Thyroid gland (tissue), 4 donors: ENCODE results near the gene LIF. TPM values are rescaled to one million over a fixed set of nuclear protein-coding genes. Genes with fewer than 3 reads are reported as not detected.

Experiments
- DNase-seq, 2 donors: peaks; one replicate each; pipeline ENCODE4 v3.0.0-alpha.2; 2019
- H3K27ac ChIP-seq, 3 donors: fragments of 200-600 bp; sonication (generic); 1 replicate in 2 of 3; 2 replicates in 1 of 3; pipeline ENCODE4 v1.5.1; 2016 to 2019; ENCODE audit warnings: mild to moderate bottlenecking in 1 of 3, moderate library complexity in 1 of 3
- H3K27me3 ChIP-seq: fragments of 200-600 bp; sonication (generic); one replicate; pipeline ENCODE4 v1.5.1; 2019
- H3K36me3 ChIP-seq, 2 donors: fragments of 200-600 bp; sonication (generic); one replicate each; pipeline ENCODE4 v1.5.1; 2016 to 2019
- H3K4me1 ChIP-seq, 2 donors: fragments of 200-600 bp; sonication (generic); one replicate each; pipeline ENCODE4 v1.5.1; 2017 to 2019
- H3K4me3 ChIP-seq, 3 donors: fragments of 200-600 bp; sonication (generic); replicated peaks in 1 of 3; 1 replicate in 2 of 3; 2 replicates in 1 of 3; pipeline ENCODE4 v1.5.1; 2016; ENCODE audit warnings: mild to moderate bottlenecking in 1 of 3
- H3K9me3 ChIP-seq: fragments of 200-600 bp; sonication (generic); one replicate; pipeline ENCODE4 v1.5.1; 2017
- POLR2A ChIP-seq, 2 donors: fragments of 450-650 bp; IDR thresholded peaks; one replicate each; pipeline ENCODE4 v1.6.1; 2017; ENCODE audit warnings: antibody characterized with exemption in 2 of 2, mild to moderate bottlenecking in 2 of 2, moderate library complexity in 1 of 2
- WGBS, 2 donors: methylation state at CpG; one replicate each; pipeline ENCODE4 v1.1.5; 2017; 5-methylcytosine and 5-hydroxymethylcytosine counted together
- intact Hi-C: fragments of 100-400 bp; cut with DNase I; formaldehyde crosslinking; loops from one replicate; pipeline ENCODE4 v1.15.1; 2023
- total RNA-seq, 4 donors: library from RNA; depleted of rRNA; stranded (reverse); fragments of >200 nt; gene quantifications; one replicate each; pipeline ENCODE4 v1.2.3, GENCODE V29; 2016
- TF ChIP-seq, protein P1 (sequence below), 6 experiments: fragments of 200-600 bp in 3 of 6; fragments of 450-650 bp in 3 of 6; sonication (generic) in 3 of 6; IDR thresholded peaks; one replicate each; pipeline ENCODE4 v1.5.1; 2016 to 2019; ENCODE audit warnings: antibody characterized with exemption in 6 of 6, mild to moderate bottlenecking in 2 of 6, inconsistent platforms in 1 of 6, moderate library complexity in 1 of 6

The LIF gene
- total RNA-seq, 4 donors from 2014 or later: 0.89 to 2.6 (median 2.2) TPM

DNA sequence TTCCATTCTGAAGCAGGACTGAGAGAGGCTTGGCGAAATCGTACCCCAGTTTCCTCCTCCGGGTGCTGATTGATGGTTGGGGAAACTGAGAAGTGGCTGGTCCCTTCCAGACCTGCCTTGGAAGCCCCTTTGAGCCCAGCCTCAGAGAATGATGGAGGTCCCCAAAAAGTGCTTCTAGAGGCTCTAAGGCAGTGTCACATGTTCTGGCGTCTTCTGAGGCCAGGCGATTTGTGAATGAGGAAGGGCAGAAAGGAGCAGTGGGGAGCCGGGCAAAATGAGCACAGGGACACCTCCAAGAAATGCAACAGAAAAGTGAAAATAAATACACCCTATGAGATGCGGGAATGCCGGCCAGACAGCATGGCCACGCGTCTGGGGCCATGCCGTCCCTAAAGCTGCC lies 1.0 kb upstream of the LIF start:
- peaks cover 15 to 31% of the 10 kb centered on the region in 2 donors for H3K4me1 ChIP-seq
- WGBS, 2 donors: 89 to 95% methylated on average over 11 of the region's 11 CpGs
- DNase-seq: no peak
- no peaks in the 10 kb centered on the region for H3K36me3 ChIP-seq
- no peaks in the 10 kb centered on the region for H3K9me3 ChIP-seq
- intact Hi-C loops: no loop called here
- no peak for TF ChIP-seq POLR2A (IDR thresholded peaks at IDR 0.05)
- TF ChIP-seq, protein P1, sequence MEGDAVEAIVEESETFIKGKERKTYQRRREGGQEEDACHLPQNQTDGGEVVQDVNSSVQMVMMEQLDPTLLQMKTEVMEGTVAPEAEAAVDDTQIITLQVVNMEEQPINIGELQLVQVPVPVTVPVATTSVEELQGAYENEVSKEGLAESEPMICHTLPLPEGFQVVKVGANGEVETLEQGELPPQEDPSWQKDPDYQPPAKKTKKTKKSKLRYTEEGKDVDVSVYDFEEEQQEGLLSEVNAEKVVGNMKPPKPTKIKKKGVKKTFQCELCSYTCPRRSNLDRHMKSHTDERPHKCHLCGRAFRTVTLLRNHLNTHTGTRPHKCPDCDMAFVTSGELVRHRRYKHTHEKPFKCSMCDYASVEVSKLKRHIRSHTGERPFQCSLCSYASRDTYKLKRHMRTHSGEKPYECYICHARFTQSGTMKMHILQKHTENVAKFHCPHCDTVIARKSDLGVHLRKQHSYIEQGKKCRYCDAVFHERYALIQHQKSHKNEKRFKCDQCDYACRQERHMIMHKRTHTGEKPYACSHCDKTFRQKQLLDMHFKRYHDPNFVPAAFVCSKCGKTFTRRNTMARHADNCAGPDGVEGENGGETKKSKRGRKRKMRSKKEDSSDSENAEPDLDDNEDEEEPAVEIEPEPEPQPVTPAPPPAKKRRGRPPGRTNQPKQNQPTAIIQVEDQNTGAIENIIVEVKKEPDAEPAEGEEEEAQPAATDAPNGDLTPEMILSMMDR (IDR thresholded peaks at IDR 0.05): no peak
- no peak overlapping the region for H3K4me3 ChIP-seq
- H3K27ac ChIP-seq: no peak overlapping the region
- no peaks in the 10 kb centered on the region for H3K27me3 ChIP-seq

DNA sequence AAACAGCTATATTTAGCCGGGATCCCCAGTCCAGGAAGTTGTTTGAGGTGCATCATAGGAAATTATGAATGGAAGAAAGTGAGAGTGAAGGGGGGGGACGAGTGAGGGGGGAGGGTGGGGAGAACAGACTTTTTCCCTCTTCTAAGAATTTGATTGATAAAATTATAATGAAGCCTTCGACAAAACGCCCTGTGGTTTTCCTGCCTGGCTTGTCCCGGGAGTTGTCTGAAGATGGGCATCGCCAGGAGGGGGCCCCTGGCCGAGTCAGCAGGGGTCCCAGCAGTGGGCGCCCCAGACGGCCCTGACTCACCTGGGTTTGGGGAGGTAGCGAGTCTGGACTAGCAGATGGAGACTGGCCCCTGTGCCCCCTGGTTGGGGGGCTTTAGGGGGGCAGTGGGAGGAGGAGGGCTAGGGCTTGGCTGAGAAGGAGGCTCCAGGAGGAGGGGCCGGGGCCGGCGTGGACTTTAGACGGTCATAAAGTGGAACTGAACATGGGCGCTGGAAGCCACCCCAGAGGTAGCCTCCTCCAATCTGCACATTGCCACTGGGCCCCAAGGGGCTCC lies 336 bp upstream of the LIF start:
- no peak for TF ChIP-seq POLR2A (IDR thresholded peaks at IDR 0.05)
- TF ChIP-seq, protein P1 (IDR thresholded peaks at IDR 0.05): no peak
- H3K4me3 ChIP-seq: peak overlapping the region in 1 of 3 donors; percentile 24
- DNase-seq: no peak
- H3K27me3 ChIP-seq: no peaks in the 10 kb centered on the region
- no peaks in the 10 kb centered on the region for H3K36me3 ChIP-seq
- H3K27ac ChIP-seq: no peak overlapping the region
- WGBS, 2 donors: 21 to 30% methylated on average over 15 of the region's 15 CpGs
- intact Hi-C loops: no loop called here
- no peaks in the 10 kb centered on the region for H3K9me3 ChIP-seq
- H3K4me1 ChIP-seq: peaks cover 15 to 29% of the 10 kb centered on the region in 2 donors

DNA sequence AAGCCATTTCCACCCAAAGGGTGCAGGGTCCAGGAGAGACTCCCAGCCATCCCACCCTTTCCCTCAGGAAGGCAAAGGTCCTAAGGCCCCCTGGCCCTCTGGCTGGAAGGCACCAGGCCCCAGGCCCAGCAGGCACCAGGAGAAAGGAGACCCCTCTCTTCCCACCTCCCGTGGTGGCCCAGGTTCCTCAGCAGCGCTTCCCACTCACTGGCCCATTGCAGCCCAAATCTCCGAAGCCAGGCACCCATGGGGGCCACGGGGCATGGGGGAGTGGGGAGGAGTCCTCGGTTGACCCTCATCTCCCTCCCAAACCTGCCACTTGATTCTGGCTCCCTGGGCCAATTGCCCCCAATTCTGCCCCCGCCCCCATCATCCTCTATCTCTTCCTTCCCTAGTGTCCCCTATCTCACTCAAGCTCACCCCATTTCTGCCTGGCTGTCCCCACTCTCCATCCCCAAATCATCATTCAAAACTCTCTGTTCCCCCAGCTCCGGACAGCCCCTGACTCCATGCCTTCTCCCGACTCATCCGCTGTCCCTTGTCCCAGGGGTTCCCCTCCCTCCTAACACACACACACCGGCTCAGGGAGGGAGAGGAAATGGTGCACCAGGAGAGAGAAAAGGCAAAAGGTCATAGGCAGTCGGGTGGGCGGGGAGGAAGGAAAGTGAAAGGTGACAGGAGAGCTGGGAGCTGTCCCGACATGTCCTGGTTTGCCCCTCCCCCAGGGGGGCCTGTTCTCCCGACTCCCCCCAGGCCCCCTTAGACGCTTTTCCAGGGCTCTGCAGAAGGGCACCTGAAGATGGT lies 1.2 kb downstream of the LIF start:
- peak overlapping the region in 2 of 3 donors; percentile 24 to 49 for H3K4me3 ChIP-seq
- no peaks in the 10 kb centered on the region for H3K9me3 ChIP-seq
- H3K27ac ChIP-seq: no peak overlapping the region
- peaks cover 11 to 21% of the 10 kb centered on the region in 2 donors for H3K4me1 ChIP-seq
- no peaks in the 10 kb centered on the region for H3K36me3 ChIP-seq
- no peaks in the 10 kb centered on the region for H3K27me3 ChIP-seq
- intact Hi-C loops: no loop called here
- TF ChIP-seq, protein P1 (IDR thresholded peaks at IDR 0.05): no peak
- TF ChIP-seq POLR2A (IDR thresholded peaks at IDR 0.05): no peak
- DNase-seq: peak in 1 of 2 donors; percentile 21
- WGBS, 2 donors: 54 to 55% methylated on average over 15 of the region's 15 CpGs

DNA sequence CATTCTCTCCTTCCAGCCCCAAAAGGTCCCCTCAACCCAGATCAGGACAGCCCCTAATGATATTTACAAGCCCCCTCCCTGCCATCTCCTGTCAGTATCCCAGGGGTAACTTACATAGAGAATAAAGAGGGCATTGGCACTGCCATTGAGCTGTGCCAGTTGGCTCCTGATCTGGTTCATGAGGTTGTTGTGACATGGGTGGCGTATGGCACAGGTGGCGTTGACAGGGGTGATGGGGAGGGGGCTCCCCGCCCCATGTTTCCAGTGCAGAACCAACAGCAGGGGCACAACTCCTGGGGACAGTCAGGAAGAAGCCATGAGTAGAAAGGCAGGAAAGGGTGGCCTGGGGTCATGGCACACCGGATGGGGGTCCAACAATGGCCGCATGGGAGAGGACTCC lies 1.9 kb downstream of the LIF start:
- intact Hi-C loops: no loop called here
- TF ChIP-seq POLR2A (IDR thresholded peaks at IDR 0.05): no peak
- TF ChIP-seq, protein P1 (IDR thresholded peaks at IDR 0.05): no peak
- H3K9me3 ChIP-seq: no peaks in the 10 kb centered on the region
- H3K36me3 ChIP-seq: no peaks in the 10 kb centered on the region
- no peak overlapping the region for H3K27ac ChIP-seq
- H3K4me1 ChIP-seq: peaks cover 6 to 22% of the 10 kb centered on the region in 2 donors
- H3K27me3 ChIP-seq: no peaks in the 10 kb centered on the region
- no peak overlapping the region for H3K4me3 ChIP-seq
- DNase-seq: no peak
- WGBS, 2 donors: 92 to 94% methylated on average over 5 of the region's 5 CpGs

DNA sequence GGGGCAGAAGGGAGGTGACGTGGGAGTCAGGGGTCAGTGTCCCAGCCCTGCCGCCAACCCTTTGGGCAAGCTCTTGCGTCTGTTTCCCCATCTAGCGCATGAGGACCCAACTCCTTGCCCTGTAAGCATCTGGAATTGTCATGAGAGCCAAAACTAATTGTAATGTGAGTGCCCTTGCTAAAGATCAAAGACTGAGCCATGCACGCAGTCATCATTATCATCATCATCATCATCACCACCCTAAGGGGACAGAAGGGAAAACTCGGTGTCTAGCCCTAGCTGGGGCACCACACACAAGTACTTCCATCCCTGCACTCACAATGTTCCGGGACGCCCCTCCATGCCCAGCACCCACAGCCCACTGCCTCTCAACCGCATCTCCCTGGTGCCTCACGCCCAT lies 2.5 kb downstream of the LIF start:
- intact Hi-C loops: no loop called here
- H3K27me3 ChIP-seq: no peaks in the 10 kb centered on the region

More for the DNA sequence above, 2.5 kb downstream of the LIF start:
- WGBS, 2 donors: 89% methylated on average over 10 of the region's 10 CpGs
- DNase-seq: no peak
- TF ChIP-seq, protein P1 (IDR thresholded peaks at IDR 0.05): no peak
- TF ChIP-seq POLR2A (IDR thresholded peaks at IDR 0.05): no peak
- no peak overlapping the region for H3K4me3 ChIP-seq
- no peak overlapping the region for H3K27ac ChIP-seq
- no peaks in the 10 kb centered on the region for H3K36me3 ChIP-seq
- peaks cover 6 to 22% of the 10 kb centered on the region in 2 donors for H3K4me1 ChIP-seq
- H3K9me3 ChIP-seq: no peaks in the 10 kb centered on the region
